A673 (cell line): ENCODE data around the gene CYTH3.

Experiments used
- EZH2 ChIP-seq: fragments of 200-600 bp; sonication (generic); IDR thresholded peaks from 2 replicates; pipeline ENCODE4 v1.6.1; 2017; ENCODE audit warnings: borderline replicate concordance, low read depth, mild to moderate bottlenecking, mixed read lengths, antibody characterized with exemption, low read length; ENCODE audit not compliant: poor library complexity, severe bottlenecking
- TF ChIP-seq, protein P1 (sequence below): fragments of 300-800, 200-600 bp; sonication (generic); conservative IDR thresholded peaks from 2 replicates; pipeline ENCODE4 v1.5.1; 2017; ENCODE audit warnings: low read depth, mild to moderate bottlenecking, antibody characterized with exemption, low read length, moderate library complexity, mixed read lengths

DNA sequence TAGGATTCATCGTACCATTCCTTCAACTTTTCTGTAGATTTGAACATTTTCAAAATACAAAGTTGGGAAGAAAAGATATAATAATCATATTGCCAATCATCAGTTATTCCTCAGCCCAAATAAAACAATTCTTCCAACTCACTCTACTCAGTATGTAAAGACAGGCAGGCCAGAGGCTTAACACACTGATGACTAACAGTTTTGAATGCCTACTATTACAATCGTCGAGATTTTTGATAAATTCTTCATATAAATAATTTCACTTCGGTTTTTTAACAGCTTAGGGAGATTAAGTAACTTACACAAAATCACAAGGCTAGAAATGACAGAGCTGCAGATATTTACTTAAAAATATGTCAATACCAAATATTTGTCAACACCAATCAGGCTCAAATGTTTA, 17.6 kb downstream of the CYTH3 start:
- TF ChIP-seq, protein P1, sequence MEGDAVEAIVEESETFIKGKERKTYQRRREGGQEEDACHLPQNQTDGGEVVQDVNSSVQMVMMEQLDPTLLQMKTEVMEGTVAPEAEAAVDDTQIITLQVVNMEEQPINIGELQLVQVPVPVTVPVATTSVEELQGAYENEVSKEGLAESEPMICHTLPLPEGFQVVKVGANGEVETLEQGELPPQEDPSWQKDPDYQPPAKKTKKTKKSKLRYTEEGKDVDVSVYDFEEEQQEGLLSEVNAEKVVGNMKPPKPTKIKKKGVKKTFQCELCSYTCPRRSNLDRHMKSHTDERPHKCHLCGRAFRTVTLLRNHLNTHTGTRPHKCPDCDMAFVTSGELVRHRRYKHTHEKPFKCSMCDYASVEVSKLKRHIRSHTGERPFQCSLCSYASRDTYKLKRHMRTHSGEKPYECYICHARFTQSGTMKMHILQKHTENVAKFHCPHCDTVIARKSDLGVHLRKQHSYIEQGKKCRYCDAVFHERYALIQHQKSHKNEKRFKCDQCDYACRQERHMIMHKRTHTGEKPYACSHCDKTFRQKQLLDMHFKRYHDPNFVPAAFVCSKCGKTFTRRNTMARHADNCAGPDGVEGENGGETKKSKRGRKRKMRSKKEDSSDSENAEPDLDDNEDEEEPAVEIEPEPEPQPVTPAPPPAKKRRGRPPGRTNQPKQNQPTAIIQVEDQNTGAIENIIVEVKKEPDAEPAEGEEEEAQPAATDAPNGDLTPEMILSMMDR, result no peak
- no peak for TF ChIP-seq EZH2
